ENCODE measurements around the gene NECTIN4. TPM values are rescaled to one million over a fixed set of nuclear protein-coding genes. Genes with fewer than 3 reads are reported as not detected.

The NECTIN4 gene
- polyA plus RNA-seq, 3 donors: 0.07 TPM; not detected in 1

DNA sequence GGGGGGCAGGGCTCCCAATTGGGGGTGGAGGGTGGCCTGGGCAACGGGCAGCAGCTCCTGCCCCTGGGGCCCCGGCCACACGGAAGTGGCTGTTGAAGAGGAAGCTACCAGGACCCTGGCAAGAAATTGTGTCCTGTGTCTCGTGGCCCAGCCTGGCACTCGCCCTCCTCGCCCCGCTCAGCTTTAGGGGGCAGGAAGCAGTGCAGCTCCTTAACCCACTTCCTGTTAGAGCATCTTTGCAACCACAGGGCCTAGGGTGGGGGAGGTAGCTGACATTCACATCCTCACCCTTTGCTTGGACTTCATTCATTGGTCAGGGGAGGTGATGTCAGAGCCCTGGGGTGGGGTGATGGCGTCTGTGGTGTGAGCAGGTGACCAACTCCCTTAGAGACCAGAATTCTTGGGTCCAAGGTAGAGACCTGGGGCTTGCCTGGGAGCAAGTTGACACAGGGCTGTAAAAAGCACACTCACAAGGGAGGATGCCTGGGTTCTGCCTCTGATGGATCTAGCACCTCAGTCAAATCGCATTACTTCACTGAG, 19.6 kb downstream of the NECTIN4 start, which contains the start of gene ARHGAP30:
TSS of gene ARHGAP30 (minus strand) at position 161 of the 540 bp plus-strand sequence. CDS start 267 bp downstream, outside the sequence.
- peak within 1 kb of the TSS; percentile 98 to 100 (median 99) for H3K27ac Mint-ChIP-seq
- H3K4me1 Mint-ChIP-seq: peaks cover 56% of the 10 kb centered on the region
- peak within 1 kb of the TSS; percentile 97 for H3K9ac ChIP-seq (ENCODE audit: insufficient read depth, low read length, poor library complexity, severe bottlenecking)
- H3K27me3 ChIP-seq (ENCODE audit: control insufficient read depth in 2 of 2, insufficient read depth in 2 of 2, low read length in 2 of 2): no peaks in the 10 kb centered on the region
- H3K36me3 ChIP-seq (replicated peaks in 1 of 2; ENCODE audit: control insufficient read depth in 1 of 2, insufficient read depth in 2 of 2, low read length in 2 of 2): peaks cover 3 to 5% of the 10 kb centered on the region in 2 donors
- H3K4me1 ChIP-seq (ENCODE audit: control insufficient read depth in 1 of 2, insufficient read depth in 2 of 2, low read length in 2 of 2): peaks cover 51 to 58% of the 10 kb centered on the region in 2 donors
- H3K36me3 Mint-ChIP-seq: peaks cover 6 to 30% of the 10 kb centered on the region in 2 donors
- H3K4me2 ChIP-seq (replicated peaks; ENCODE audit: extremely low read depth, low read length, poor library complexity, severe bottlenecking): peak within 1 kb of the TSS; percentile 84
- peaks cover 57% of the 10 kb centered on the region for H3K79me2 ChIP-seq (ENCODE audit: insufficient read depth, low read length)
- no peaks in the 10 kb centered on the region for H3K9me3 ChIP-seq (replicated peaks in 1 of 2; ENCODE audit: control insufficient read depth in 1 of 2, insufficient read depth in 1 of 2, low read length in 2 of 2)
- 0% methylated on average over 4 of the region's 9 CpGs for WGBS (ENCODE audit: insufficient coverage)
- H4K20me1 ChIP-seq (ENCODE audit: insufficient read depth, low read length): peaks cover 19% of the 10 kb centered on the region
- peaks cover 0 to 2% (median 1%) of the 10 kb centered on the region in 3 donors for H3K27me3 Mint-ChIP-seq (ENCODE audit: low read depth in 3 of 3)
- peak within 1 kb of the TSS; percentile 85 to 97 (median 96) for H3K4me3 ChIP-seq (replicated peaks in 1 of 3; ENCODE audit: low read depth in 2 of 3, low read length in 3 of 3)
- peak within 1 kb of the TSS; percentile 30 for H2AFZ ChIP-seq (ENCODE audit: insufficient read depth, low read depth, low read length, poor library complexity, severe bottlenecking)
- TF ChIP-seq, protein P1, sequence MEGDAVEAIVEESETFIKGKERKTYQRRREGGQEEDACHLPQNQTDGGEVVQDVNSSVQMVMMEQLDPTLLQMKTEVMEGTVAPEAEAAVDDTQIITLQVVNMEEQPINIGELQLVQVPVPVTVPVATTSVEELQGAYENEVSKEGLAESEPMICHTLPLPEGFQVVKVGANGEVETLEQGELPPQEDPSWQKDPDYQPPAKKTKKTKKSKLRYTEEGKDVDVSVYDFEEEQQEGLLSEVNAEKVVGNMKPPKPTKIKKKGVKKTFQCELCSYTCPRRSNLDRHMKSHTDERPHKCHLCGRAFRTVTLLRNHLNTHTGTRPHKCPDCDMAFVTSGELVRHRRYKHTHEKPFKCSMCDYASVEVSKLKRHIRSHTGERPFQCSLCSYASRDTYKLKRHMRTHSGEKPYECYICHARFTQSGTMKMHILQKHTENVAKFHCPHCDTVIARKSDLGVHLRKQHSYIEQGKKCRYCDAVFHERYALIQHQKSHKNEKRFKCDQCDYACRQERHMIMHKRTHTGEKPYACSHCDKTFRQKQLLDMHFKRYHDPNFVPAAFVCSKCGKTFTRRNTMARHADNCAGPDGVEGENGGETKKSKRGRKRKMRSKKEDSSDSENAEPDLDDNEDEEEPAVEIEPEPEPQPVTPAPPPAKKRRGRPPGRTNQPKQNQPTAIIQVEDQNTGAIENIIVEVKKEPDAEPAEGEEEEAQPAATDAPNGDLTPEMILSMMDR (IDR thresholded peaks at IDR 0.05): no peak
- peak within 1 kb of the TSS; percentile 93 to 97 for H3K27ac ChIP-seq (ENCODE audit: low read depth in 1 of 2, low read length in 2 of 2)
- intact Hi-C loops (cut with micrococcal nuclease): loop anchor here (2.0 to 5.0 kb wide), 5 partner anchors 23 to 69 kb away; partner anchors contain the start of genes DEDD (in 1 of the 2), NIT1 (in 1 of the 2) and PFDN2 (in 1 of the 2)
- peak within 1 kb of the TSS; percentile 99 for H3K4me3 Mint-ChIP-seq
- H3K9me3 Mint-ChIP-seq: peaks cover 0 to 2% (median 0%) of the 10 kb centered on the region in 7 donors
- DNase-seq: peak; percentile 95 to 98 (median 96)

DNA sequence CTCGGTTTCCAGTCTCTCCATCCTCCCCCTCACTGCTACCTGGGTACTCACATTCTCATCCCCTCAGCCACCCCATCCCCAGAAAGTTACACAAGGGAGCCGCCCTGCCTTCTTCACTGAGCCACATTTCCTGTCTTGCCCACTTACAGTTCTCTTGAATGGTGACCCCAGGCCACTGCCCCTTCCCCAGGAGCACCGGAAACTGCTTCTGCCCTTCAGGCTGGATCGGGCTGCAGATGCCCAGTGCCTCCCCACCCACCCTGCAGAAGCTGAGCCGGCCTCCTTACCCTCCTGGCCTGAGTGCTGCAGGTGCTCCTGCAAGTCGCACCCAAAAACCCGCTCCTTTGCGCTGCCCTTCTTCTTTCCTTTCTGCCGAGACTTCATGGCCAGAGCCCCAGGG, 20.1 kb downstream of the NECTIN4 start:
- Mint-ChIP-seq H3K9me3 (peaks cover 0 to 2% (median 0%) of the 10 kb centered on the region in 7 donors), H3K27me3 (ENCODE audit: low read depth in 3 of 3) (peaks cover 0 to 2% (median 1%) of the 10 kb centered on the region in 3 donors), H3K36me3 (peaks cover 10 to 35% of the 10 kb centered on the region in 2 donors), H3K4me1 (peaks cover 60% of the 10 kb centered on the region), H3K4me3 (peak overlapping the region; percentile 99), H3K27ac (peak overlapping the region; percentile 98 to 100 (median 99))
- Histone ChIP-seq H3K27me3 (ENCODE audit: control insufficient read depth in 2 of 2, insufficient read depth in 2 of 2, low read length in 2 of 2) (no peaks in the 10 kb centered on the region), H3K4me3 (replicated peaks in 1 of 3; ENCODE audit: low read depth in 2 of 3, low read length in 3 of 3) (peak overlapping the region; percentile 85 to 97 (median 96)), H3K79me2 (ENCODE audit: insufficient read depth, low read length) (peaks cover 63% of the 10 kb centered on the region), H4K20me1 (ENCODE audit: insufficient read depth, low read length) (peaks cover 25% of the 10 kb centered on the region), H3K9me3 (replicated peaks in 1 of 2; ENCODE audit: control insufficient read depth in 1 of 2, insufficient read depth in 1 of 2, low read length in 2 of 2) (no peaks in the 10 kb centered on the region), H3K9ac (ENCODE audit: insufficient read depth, low read length, poor library complexity, severe bottlenecking) (peak overlapping the region; percentile 97), H3K4me2 (replicated peaks; ENCODE audit: extremely low read depth, low read length, poor library complexity, severe bottlenecking) (peak overlapping the region; percentile 84), H3K36me3 (replicated peaks in 1 of 2; ENCODE audit: control insufficient read depth in 1 of 2, insufficient read depth in 2 of 2, low read length in 2 of 2) (peaks cover 3 to 9% of the 10 kb centered on the region in 2 donors), H3K4me1 (ENCODE audit: control insufficient read depth in 1 of 2, insufficient read depth in 2 of 2, low read length in 2 of 2) (peaks cover 52 to 63% of the 10 kb centered on the region in 2 donors), H2AFZ (ENCODE audit: insufficient read depth, low read depth, low read length, poor library complexity, severe bottlenecking) (no peak overlapping the region), H3K27ac (ENCODE audit: low read depth in 1 of 2, low read length in 2 of 2) (peak overlapping the region; percentile 93 to 97)
- peak in 2 of 3 donors; percentile 20 to 31 for DNase-seq
- TF ChIP-seq, protein P1 (IDR thresholded peaks at IDR 0.05): no peak
- WGBS (ENCODE audit: insufficient coverage): 0% methylated on average over 9 of the region's 9 CpGs
- intact Hi-C loops (cut with micrococcal nuclease): loop anchor here in 1 of 2 donors (2.0 to 5.0 kb wide), 4 partner anchors 22 to 70 kb away; partner anchors contain the start of genes NIT1 and PFDN2

All from CD14-positive monocyte (primary cell).